Vagina (tissue), 2 donors: ENCODE measurements around the gene NKAIN1. TPM values are rescaled to one million over a fixed set of nuclear protein-coding genes. Genes with fewer than 3 reads are reported as not detected.

Experiments
- DNase-seq, 2 donors: peaks; one replicate each; pipeline ENCODE4 v3.0.0-alpha.2; 2017; ENCODE audit errors: extremely low spot score in 2 of 2
- H3K27ac ChIP-seq: fragments of 200-600 bp; sonication (generic); one replicate; pipeline ENCODE4 v1.5.1; 2019
- H3K27me3 ChIP-seq: fragments of 200-600 bp; sonication (generic); one replicate; pipeline ENCODE4 v1.5.1; 2019
- H3K36me3 ChIP-seq, 2 donors: fragments of 200-600 bp; sonication (generic); one replicate each; pipeline ENCODE4 v1.5.1; 2017 to 2019
- H3K4me1 ChIP-seq: fragments of 200-600 bp; sonication (generic); one replicate; pipeline ENCODE4 v1.5.1; 2019
- H3K4me3 ChIP-seq, 2 donors: fragments of 200-600 bp; sonication (generic); 1 replicate in 1 of 2; 2 replicates in 1 of 2; pipeline ENCODE4 v1.5.1; 2016 to 2019
- H3K9me3 ChIP-seq: fragments of 200-600 bp; sonication (generic); one replicate; pipeline ENCODE4 v1.5.1; 2019
- CTCF ChIP-seq, 3 experiments: fragments of 450-650 bp in 2 of 3; fragments of 200-600 bp in 1 of 3; sonication (generic) in 1 of 3; IDR thresholded peaks; one replicate each; pipeline ENCODE4 v1.5.1; 2017 to 2019; ENCODE audit warnings: antibody characterized with exemption in 3 of 3, mild to moderate bottlenecking in 2 of 3, moderate library complexity in 2 of 3
- POLR2A ChIP-seq, 2 donors: fragments of 450-650 bp; IDR thresholded peaks; one replicate each; pipeline ENCODE4 v1.6.1; 2017; ENCODE audit warnings: antibody characterized with exemption in 2 of 2, mild to moderate bottlenecking in 2 of 2, moderate library complexity in 2 of 2
- POLR2AphosphoS5 ChIP-seq, 2 donors: sonication (generic); formaldehyde crosslinking; IDR thresholded peaks; one replicate each; pipeline ENCODE4 v1.9.0; 2017; ENCODE audit warnings: antibody characterized with exemption in 2 of 2, mild to moderate bottlenecking in 2 of 2, low read depth in 1 of 2; ENCODE audit not compliant: insufficient read depth in 1 of 2
- intact Hi-C: fragments of 100-400 bp; cut with DNase I; formaldehyde crosslinking; loops from one replicate; pipeline ENCODE4 v1.15.1; 2023
- total RNA-seq: library from RNA; depleted of rRNA; stranded (reverse); fragments of >200 nt; gene quantifications from one replicate; pipeline ENCODE4 v1.2.3, GENCODE V29; 2016

The NKAIN1 gene
- total RNA-seq, 1 donor from 2014 or later = not detected

GRCh38 chr1:31133368-31133767, 106.3 kb downstream of the NKAIN1 start:
- Histone ChIP-seq H3K36me3 (no peaks in the 10 kb centered on the region), H3K27me3 (no peaks in the 10 kb centered on the region), H3K9me3 (no peaks in the 10 kb centered on the region), H3K4me1 (no peaks in the 10 kb centered on the region), H3K27ac (no peak overlapping the region), H3K4me3 (no peak overlapping the region)
- TF ChIP-seq CTCF (IDR thresholded peaks at IDR 0.05) (no peak), POLR2AphosphoS5 (IDR thresholded peaks at IDR 0.05; ENCODE audit: insufficient read depth in 1 of 2, low read depth in 1 of 2) (no peak), POLR2A (IDR thresholded peaks at IDR 0.05) (no peak)
- intact Hi-C loops = no loop called here
- DNase-seq = no peak

Other genes with a start within 250 kb of the NKAIN1 start
- gene PUM1, start 174.2 kb downstream of the NKAIN1 start, total RNA-seq = 88.6 TPM
- 38.1 TPM for gene SNRNP40, start 56.9 kb upstream of the NKAIN1 start, total RNA-seq
- 17.4 TPM for gene ZCCHC17, start 57.1 kb upstream of the NKAIN1 start, total RNA-seq
- 16.7 TPM for gene FABP3, start 133.2 kb upstream of the NKAIN1 start, total RNA-seq
- gene SERINC2, start 173.3 kb upstream of the NKAIN1 start, total RNA-seq = 17.4 TPM